Adrenal gland (tissue), 12 donors: ENCODE data around the gene TMEM72. TPM values are rescaled to one million over a fixed set of nuclear protein-coding genes. Genes with fewer than 3 reads are reported as not detected.

Source experiments
- DNase-seq, 7 donors: peaks; one replicate each; pipeline ENCODE4 v3.0.0-alpha.2; 2019 to 2020
- H3K27ac ChIP-seq, 5 donors: fragments of 200-600 bp; sonication (generic) in 4 of 5; 1 replicate in 3 of 5; 2 replicates in 2 of 5; pipeline versions ENCODE4 v1.5.1 to v1.8.0; 2016 to 2020; ENCODE audit warnings: mild to moderate bottlenecking in 1 of 5
- H3K27me3 ChIP-seq: fragments of 200-600 bp; 2 replicates; pipeline ENCODE4 v1.8.0; 2021
- H3K36me3 ChIP-seq, 2 donors: fragments of 200-600 bp; replicated peaks in 1 of 2; 1 replicate in 1 of 2; 2 replicates in 1 of 2; pipeline versions ENCODE4 v1.5.1 to v1.8.0; 2018 to 2022
- H3K4me1 ChIP-seq, 2 donors: fragments of 200-600 bp; replicated peaks in 1 of 2; 1 replicate in 1 of 2; 2 replicates in 1 of 2; pipeline versions ENCODE4 v1.5.1 to v1.8.0; 2018 to 2021
- H3K4me3 ChIP-seq, 4 donors: fragments of 200-600 bp; sonication (generic) in 3 of 4; one replicate each; pipeline ENCODE4 v1.5.1; 2016 to 2018
- H3K9me3 ChIP-seq, 3 donors: fragments of 200-600 bp; sonication (generic) in 1 of 3; replicated peaks in 1 of 3; 1 replicate in 2 of 3; 2 replicates in 1 of 3; pipeline versions ENCODE4 v1.5.1 to v1.8.0; 2016 to 2021
- POLR2A ChIP-seq, 2 donors: fragments of 450-650 bp; IDR thresholded peaks; one replicate each; pipeline ENCODE4 v1.6.1; 2017; ENCODE audit warnings: antibody characterized with exemption in 2 of 2, mild to moderate bottlenecking in 2 of 2, moderate library complexity in 1 of 2
- WGBS, 4 donors: extraction: QIAGEN DNeasy Blood & Tissue Kit in 2 of 4; methylation state at CpG; one replicate each; pipeline versions ENCODE4 v1.1.5 to v1.1.7; 2013 to 2017; 5-methylcytosine and 5-hydroxymethylcytosine counted together
- intact Hi-C, 2 donors: fragments of 100-400 bp; cut with DNase I; formaldehyde crosslinking; loops; one replicate each; pipeline versions ENCODE4 v1.14.1 to v1.15.0; 2022 to 2023
- polyA plus RNA-seq, 3 donors: library from polyadenylated mRNA; stranded (reverse); fragments of 200-250 nt in 2 of 3; fragments of 350-450 nt in 1 of 3; fragmentation: Illumina TruSeq in 1 of 3; extraction: RNeasy Lipid Tissue Mini Kit (QIAGEN cat#74804) in 1 of 3; gene quantifications; one replicate each; pipeline ENCODE4 v1.2.3, GENCODE V29; 2013 to 2014
- total RNA-seq, 9 donors: library from RNA; depleted of rRNA in 4 of 9; stranded (reverse); fragments of >200 nt in 4 of 9; fragments of 120-200 nt in 1 of 9; fragmentation: NEBNext Ultra II Directional in 1 of 9; extraction: Animal tissue kit (Norgen Biotek cat#: 25700) in 1 of 9; gene quantifications; one replicate each; pipeline versions ENCODE4 v1.1.0 to v1.2.4, GENCODE V29; 2013 to 2023
- TF ChIP-seq, protein P1 (sequence below), 6 experiments: fragments of 450-650 bp in 4 of 6; fragments of 200-600 bp in 2 of 6; sonication (generic) in 1 of 6; IDR thresholded peaks; 1 replicate in 5 of 6; 2 replicates in 1 of 6; pipeline versions ENCODE4 v1.5.1 to v1.8.0; 2016 to 2021; ENCODE audit warnings: antibody characterized with exemption in 6 of 6, mild to moderate bottlenecking in 2 of 6, moderate library complexity in 1 of 6
- donor health status: healthy with polysubstance abuse.
- donor health status: Bipolar disorder and iron deficiency.
- donor health status: DM: yes; HTN: yes; CAD: no.
- donor health status: DM: no; HTN: no; CAD: no.
- donor health status: DM: no; HTN: no; CAD: no.
- donor health status: DM: yes; HTN: yes; CAD: no.

Gene TMEM72
- total and polyA plus RNA-seq, 12 donors = 0.17 TPM; not detected in 11

DNA sequence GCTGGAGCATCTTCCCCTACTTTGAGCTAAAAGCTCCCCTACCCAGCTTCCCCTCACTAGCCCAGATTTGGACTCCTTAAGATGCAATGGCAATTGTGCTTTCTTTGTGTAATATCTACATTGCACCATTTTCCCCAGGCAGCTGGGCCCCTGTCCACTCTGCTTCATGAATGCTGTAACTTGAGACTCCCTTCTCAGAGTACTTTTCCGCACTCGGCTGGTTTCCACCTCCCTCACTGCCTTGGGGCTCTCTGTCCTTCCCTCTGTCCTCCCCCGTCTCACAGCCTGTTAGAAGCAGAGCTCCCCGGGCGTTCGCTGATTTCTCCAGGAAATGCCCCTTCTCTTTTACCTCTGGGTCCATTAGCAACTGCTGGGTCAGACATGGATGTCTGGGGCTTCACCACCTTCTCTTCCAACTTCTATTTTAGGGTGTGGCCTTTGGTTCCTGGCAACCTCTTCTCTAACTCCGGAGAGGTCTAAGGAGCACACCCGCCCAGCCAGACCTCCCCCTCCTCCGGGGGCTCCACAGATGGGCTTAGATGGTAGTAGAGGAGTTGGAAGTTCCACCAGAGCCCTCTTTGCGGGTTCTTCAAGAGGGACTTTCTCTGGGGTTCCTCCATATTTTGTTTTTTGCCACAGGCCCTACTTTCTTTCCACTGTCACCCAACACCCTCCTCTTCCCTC, 2.9 kb upstream of the TMEM72 start:
- no peak for DNase-seq
- TF ChIP-seq, protein P1, sequence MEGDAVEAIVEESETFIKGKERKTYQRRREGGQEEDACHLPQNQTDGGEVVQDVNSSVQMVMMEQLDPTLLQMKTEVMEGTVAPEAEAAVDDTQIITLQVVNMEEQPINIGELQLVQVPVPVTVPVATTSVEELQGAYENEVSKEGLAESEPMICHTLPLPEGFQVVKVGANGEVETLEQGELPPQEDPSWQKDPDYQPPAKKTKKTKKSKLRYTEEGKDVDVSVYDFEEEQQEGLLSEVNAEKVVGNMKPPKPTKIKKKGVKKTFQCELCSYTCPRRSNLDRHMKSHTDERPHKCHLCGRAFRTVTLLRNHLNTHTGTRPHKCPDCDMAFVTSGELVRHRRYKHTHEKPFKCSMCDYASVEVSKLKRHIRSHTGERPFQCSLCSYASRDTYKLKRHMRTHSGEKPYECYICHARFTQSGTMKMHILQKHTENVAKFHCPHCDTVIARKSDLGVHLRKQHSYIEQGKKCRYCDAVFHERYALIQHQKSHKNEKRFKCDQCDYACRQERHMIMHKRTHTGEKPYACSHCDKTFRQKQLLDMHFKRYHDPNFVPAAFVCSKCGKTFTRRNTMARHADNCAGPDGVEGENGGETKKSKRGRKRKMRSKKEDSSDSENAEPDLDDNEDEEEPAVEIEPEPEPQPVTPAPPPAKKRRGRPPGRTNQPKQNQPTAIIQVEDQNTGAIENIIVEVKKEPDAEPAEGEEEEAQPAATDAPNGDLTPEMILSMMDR (IDR thresholded peaks at IDR 0.05) = no peak
- TF ChIP-seq POLR2A (IDR thresholded peaks at IDR 0.05) = no peak
- intact Hi-C loops = no loop called here

GRCh38 chr10:44908936-44909630, 2.1 kb upstream of the TMEM72 start:
- Histone ChIP-seq H3K9me3 (no peaks in the 10 kb centered on the region), H3K4me1 (no peaks in the 10 kb centered on the region), H3K4me3 (no peak overlapping the region), H3K36me3 (no peaks in the 10 kb centered on the region), H3K27ac (no peak overlapping the region), H3K27me3 (no peaks in the 10 kb centered on the region)
- 86 to 89% (median 87%) methylated on average over 6 to 7 of the region's 7 CpGs for WGBS, 4 donors
- no peak for DNase-seq
- intact Hi-C loops = no loop called here
- no peak for TF ChIP-seq POLR2A (IDR thresholded peaks at IDR 0.05)
- TF ChIP-seq, protein P1 (IDR thresholded peaks at IDR 0.05) = no peak

More for the DNA sequence above, 2.9 kb upstream of the TMEM72 start:
- Histone ChIP-seq H3K4me3 (no peak overlapping the region), H3K27me3 (no peaks in the 10 kb centered on the region), H3K36me3 (no peaks in the 10 kb centered on the region), H3K4me1 (peaks cover 0 to 2% of the 10 kb centered on the region in 2 donors), H3K9me3 (no peaks in the 10 kb centered on the region), H3K27ac (no peak overlapping the region)
- WGBS, 4 donors = 68 to 84% (median 79%) methylated on average over 10 of the region's 10 CpGs

GRCh38 chr10:44909910-44910309, 1.2 kb upstream of the TMEM72 start:
- Histone ChIP-seq H3K27ac (no peak overlapping the region), H3K4me1 (no peaks in the 10 kb centered on the region), H3K27me3 (no peaks in the 10 kb centered on the region), H3K36me3 (no peaks in the 10 kb centered on the region), H3K4me3 (no peak overlapping the region), H3K9me3 (no peaks in the 10 kb centered on the region)
- DNase-seq = no peak
- no peak for TF ChIP-seq POLR2A (IDR thresholded peaks at IDR 0.05)
- TF ChIP-seq, protein P1 (IDR thresholded peaks at IDR 0.05) = no peak
- intact Hi-C loops = no loop called here
- WGBS, 4 donors = 59 to 86% (median 71%) methylated on average over 1 of the region's 1 CpG

- no peaks in the 10 kb centered on the region for H3K27me3 ChIP-seq
- no peaks in the 10 kb centered on the region for H3K9me3 ChIP-seq
- WGBS, 4 donors = 70 to 92% (median 75%) methylated on average over 7 of the region's 7 CpGs
- no peaks in the 10 kb centered on the region for H3K36me3 ChIP-seq
- H3K4me1 ChIP-seq = no peaks in the 10 kb centered on the region
- TF ChIP-seq, protein P1 (IDR thresholded peaks at IDR 0.05) = no peak
- TF ChIP-seq POLR2A (IDR thresholded peaks at IDR 0.05) = no peak
- intact Hi-C loops = no loop called here
- no peak for DNase-seq
- H3K27ac ChIP-seq = no peak overlapping the region
- H3K4me3 ChIP-seq = no peak overlapping the region
Measured at GRCh38 chr10:44910602-44911001, 535 bp upstream of the TMEM72 start.
